Uterus (tissue), 2 donors: ENCODE results near the gene GDE1.

Source experiments
- POLR2A ChIP-seq, 2 donors: fragments of 450-650 bp; IDR thresholded peaks; one replicate each; pipeline ENCODE4 v1.6.1; 2016; ENCODE audit warnings: antibody characterized with exemption in 2 of 2, mild to moderate bottlenecking in 1 of 2, moderate library complexity in 1 of 2
- TF ChIP-seq, protein P1 (sequence below), 4 experiments: fragments of 200-600 bp in 2 of 4; fragments of 450-650 bp in 2 of 4; sonication (generic) in 2 of 4; IDR thresholded peaks; one replicate each; pipeline ENCODE4 v1.5.1; 2016 to 2019; ENCODE audit warnings: antibody characterized with exemption in 4 of 4, mild to moderate bottlenecking in 2 of 4, moderate library complexity in 1 of 4

DNA sequence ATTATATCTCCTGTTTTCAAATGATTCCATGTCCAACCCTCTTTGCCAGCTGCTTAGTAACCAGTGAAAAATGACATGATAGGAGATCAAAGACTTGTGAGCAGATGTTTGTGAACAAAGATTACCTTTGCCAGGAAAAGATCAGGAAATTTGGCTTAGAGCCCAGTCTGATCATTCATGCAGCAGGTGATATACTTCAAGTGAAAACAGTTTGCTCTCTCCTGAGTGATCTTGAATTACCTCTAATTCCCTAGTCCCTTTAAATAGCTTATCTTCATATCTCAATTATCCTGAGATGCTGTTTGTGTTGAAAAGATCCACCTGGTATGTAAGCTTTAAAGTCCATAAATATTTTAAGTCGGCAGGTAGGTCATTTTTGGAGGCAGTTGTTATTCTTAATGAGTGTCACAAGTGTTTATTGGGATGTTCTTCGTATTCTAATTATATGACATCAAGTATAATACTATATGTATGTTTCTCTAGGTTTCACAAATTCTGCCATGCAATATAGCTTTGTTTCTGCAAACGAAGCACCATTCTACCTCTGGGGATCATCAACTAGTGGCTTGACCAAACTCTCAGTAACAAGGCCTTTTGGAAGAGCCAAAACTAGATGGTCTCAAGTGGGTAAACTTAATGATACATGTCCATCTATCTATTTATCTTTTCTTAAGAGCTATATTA lies 20.4 kb upstream of the GDE1 start:
- TF ChIP-seq, protein P1, sequence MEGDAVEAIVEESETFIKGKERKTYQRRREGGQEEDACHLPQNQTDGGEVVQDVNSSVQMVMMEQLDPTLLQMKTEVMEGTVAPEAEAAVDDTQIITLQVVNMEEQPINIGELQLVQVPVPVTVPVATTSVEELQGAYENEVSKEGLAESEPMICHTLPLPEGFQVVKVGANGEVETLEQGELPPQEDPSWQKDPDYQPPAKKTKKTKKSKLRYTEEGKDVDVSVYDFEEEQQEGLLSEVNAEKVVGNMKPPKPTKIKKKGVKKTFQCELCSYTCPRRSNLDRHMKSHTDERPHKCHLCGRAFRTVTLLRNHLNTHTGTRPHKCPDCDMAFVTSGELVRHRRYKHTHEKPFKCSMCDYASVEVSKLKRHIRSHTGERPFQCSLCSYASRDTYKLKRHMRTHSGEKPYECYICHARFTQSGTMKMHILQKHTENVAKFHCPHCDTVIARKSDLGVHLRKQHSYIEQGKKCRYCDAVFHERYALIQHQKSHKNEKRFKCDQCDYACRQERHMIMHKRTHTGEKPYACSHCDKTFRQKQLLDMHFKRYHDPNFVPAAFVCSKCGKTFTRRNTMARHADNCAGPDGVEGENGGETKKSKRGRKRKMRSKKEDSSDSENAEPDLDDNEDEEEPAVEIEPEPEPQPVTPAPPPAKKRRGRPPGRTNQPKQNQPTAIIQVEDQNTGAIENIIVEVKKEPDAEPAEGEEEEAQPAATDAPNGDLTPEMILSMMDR (IDR thresholded peaks at IDR 0.05): no peak
- TF ChIP-seq POLR2A (IDR thresholded peaks at IDR 0.05): no peak
